ENCODE measurements around the gene ZCCHC3. TPM values are rescaled to one million over a fixed set of nuclear protein-coding genes. Genes with fewer than 3 reads are reported as not detected.

ZCCHC3 gene, protein sequence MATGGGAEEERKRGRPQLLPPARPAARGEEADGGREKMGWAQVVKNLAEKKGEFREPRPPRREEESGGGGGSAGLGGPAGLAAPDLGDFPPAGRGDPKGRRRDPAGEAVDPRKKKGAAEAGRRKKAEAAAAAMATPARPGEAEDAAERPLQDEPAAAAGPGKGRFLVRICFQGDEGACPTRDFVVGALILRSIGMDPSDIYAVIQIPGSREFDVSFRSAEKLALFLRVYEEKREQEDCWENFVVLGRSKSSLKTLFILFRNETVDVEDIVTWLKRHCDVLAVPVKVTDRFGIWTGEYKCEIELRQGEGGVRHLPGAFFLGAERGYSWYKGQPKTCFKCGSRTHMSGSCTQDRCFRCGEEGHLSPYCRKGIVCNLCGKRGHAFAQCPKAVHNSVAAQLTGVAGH
- total RNA-seq (2022; extraction: Qiagen RNA extraction): 17.9 to 21.8 TPM (median 19.6 TPM) in 5 replicates

DNA sequence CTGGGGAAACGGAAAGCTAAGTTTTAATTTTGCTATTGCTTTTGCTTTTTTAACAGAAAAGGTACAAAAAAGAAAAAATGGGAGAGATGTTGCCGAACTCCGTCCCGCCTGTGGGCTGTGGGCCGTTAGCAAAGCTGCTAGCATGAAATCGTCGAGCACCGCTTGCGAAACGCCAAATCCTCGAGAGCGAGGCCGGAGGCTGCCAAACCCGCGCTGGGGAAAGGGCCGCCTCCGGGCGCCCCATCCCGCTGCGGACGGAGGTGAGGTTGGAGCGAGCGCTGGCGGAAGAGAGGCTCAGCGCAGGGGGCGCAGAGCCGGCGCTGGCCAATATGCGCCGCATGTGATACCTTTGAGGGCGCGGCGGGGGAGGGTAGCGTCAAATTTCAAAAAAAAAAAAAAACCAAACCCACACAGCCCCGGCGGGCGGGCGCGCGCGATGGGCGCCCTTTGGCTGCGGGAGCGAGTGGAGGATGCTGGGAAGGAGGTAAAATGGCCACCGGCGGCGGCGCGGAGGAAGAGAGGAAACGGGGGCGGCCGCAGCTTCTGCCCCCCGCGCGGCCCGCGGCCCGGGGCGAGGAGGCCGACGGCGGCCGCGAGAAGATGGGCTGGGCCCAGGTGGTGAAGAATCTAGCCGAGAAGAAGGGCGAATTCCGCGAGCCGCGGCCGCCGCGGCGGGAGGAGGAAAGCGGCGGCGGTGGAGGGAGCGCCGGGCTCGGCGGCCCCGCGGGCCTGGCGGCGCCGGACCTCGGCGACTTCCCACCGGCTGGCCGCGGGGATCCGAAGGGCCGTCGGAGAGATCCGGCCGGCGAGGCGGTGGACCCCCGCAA is at the start of gene ZCCHC3:
Gene ZCCHC3, plus strand, starts transcription at position 473 of the 827 bp plus-strand sequence. Its CDS starts 17 bp downstream, at position 490.

DNA sequence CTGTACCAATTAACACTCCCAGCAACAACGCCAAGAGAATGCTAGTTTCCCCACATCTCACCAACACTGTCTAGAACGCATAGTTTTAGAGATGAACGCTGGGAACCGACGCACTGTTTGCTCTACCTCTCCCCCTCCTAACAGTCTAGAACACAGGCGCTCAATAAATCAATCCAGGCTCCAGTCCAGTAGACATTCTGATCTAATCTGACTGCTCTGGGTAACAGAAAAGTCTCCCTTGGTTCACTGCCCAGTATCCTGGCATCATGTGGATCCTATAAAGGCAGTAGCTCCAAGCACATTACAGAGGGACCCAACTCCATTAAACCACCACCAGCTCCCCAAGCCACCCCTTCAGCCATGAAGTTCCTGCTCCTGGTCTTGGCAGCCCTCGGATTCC is 40.0 kb upstream of the ZCCHC3 start, which contains the start of gene DEFB132:
Gene DEFB132, plus strand, starts transcription at position 306 of the 400 bp plus-strand sequence. Its CDS starts 55 bp downstream, at position 361.

DNA sequence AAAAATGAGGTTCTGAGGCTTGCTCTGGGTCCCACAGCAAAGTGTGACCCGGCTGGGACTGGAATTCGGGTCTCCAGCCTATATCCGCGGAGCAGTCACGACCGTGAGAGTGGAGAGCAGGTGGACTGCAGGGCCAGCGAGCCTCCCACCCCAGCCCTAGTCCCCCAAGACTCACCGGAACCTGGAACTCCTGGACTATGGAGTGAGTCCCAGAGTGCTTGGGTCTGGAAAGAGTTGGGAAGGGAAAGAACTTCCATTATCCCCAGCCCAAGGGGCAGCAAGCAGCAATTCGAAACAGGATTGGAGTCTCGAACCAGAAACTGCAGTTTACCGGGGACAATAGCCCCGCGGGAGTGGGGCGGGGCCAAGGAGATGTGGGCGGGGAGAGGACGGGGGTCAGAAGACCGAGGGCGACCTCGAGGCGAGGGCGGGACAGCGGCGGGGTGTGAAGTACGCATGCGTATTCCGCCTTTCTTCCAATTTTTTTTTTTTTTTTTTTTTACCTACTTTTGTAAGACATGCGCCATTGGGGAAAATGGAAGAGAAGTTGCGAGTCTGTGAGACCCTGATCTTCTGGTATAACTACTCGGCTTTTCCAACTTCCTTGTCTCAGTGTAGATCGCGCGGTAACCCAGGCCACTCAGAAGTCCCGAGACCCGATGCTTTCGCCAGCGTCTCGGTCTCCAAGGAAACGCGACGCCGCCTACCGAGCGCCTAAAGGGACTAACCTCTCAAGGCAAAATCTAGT is 7.1 kb upstream of the ZCCHC3 start, which contains the start of gene C20orf96:
Gene C20orf96, minus strand, starts transcription at position 667 of the 748 bp plus-strand sequence. Its CDS starts 140 bp downstream, at position 527.

DNA sequence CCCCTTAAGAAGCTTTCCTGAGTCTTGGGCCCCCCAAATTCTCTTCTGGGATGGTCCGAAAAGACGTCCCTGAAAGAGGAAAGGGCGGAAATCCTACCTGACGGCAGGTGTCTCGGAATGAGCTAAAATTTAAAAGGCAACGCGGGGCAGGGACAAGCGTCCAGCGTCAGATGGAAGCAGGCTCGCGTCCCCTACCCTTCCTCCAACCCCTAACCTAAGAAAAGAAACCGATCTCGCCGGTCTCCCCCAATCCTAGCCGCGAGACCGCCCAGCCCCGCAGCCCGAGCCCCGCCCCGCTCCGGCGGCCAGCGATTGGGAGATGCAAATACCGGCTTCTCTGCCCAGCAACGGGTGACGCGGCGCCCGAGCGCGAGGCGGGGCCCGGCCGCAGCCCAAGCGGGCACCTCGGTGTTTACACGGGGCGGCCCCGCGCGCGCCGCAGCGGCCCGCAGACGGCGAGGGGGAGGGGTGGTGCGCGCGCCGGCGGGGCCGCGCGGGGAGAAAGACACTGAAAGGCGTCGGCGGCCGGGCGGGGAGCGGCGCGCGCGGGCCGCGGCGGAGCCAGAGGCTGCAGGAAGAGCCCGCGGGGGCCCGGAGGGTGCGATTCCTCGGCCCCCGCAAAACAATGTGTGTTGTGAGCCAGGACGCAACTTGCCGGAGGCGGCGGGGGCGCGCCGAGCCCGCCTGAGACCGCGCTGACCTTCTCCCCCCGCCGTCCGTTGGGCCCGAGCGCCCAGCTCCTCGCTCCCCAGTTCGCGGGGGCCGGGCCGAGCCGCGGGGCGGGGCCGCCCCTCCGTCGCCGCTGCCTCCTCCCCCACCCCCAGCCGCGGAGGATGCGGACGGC is 27.9 kb downstream of the ZCCHC3 start, which contains the start of gene SOX12:
Gene SOX12, plus strand, starts transcription at position 508 of the 844 bp plus-strand sequence. CDS start 373 bp downstream, outside the sequence.

DNA sequence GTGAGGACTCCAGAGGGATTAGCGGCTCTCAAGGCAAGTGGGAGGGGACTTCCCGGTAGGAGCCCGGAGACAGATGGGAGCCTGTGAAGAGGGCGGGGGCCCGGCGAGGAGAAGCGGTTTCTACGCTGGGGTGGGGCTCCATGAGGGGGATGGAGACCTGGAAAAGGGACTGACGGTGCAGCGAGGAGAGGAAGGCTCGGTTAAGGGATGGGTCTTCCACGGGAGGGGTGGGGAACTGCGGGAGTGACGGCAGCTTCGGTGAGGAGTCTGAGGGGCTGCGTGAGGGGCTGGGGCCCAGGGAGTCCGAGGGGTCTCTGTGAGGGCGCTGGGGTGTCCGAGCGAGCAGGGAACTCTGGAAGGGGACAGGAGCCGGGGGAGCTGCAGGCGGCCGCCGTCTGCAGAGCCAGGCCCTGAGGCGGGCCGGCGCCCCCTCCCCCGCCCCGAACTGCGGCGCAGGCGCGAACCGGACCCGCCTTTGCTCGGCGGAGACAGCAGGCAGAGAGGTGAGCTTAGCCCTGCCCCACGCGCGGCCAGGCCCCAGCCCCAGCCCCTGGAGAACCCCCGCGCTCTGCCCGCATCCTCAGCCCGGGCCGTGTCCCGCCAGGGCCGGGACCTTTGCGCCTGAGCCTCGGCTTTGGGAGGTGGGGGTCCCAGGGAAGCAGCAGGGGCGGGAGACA is 49.4 kb downstream of the ZCCHC3 start, which contains the start of gene NRSN2:
Gene NRSN2, plus strand, starts transcription at position 472 of the 677 bp plus-strand sequence. CDS start 2,533 bp downstream, outside the sequence.

Other genes with a start within 250 kb of the ZCCHC3 start
- gene DEFB125, start 209.9 kb upstream of the ZCCHC3 start, total RNA-seq (2022; extraction: Qiagen RNA extraction): not detected in 5 replicates
- gene DEFB126, start 155.0 kb upstream of the ZCCHC3 start, total RNA-seq (2022; extraction: Qiagen RNA extraction): not detected in 5 replicates
- not detected in 5 replicates for gene DEFB127, start 140.1 kb upstream of the ZCCHC3 start, total RNA-seq (2022; extraction: Qiagen RNA extraction)
- not detected in 5 replicates for gene DEFB128, start 107.9 kb upstream of the ZCCHC3 start, total RNA-seq (2022; extraction: Qiagen RNA extraction)
- not detected in 5 replicates for gene DEFB129, start 70.3 kb upstream of the ZCCHC3 start, total RNA-seq (2022; extraction: Qiagen RNA extraction)
- gene DEFB132, start 39.8 kb upstream of the ZCCHC3 start, total RNA-seq (2022; extraction: Qiagen RNA extraction): not detected in 5 replicates
- gene C20orf96, start 6.8 kb upstream of the ZCCHC3 start, total RNA-seq (2022; extraction: Qiagen RNA extraction): 9.5 to 10.7 TPM (median 10.1 TPM) in 5 replicates
- 17.7 to 28.2 TPM (median 27.1 TPM) in 5 replicates for gene SOX12, start 28.0 kb downstream of the ZCCHC3 start, total RNA-seq (2022; extraction: Qiagen RNA extraction)
- gene NRSN2, start 49.5 kb downstream of the ZCCHC3 start, total RNA-seq (2022; extraction: Qiagen RNA extraction): 49.9 to 65.7 TPM (median 62.6 TPM) in 5 replicates
- 50.7 to 64.3 TPM (median 59.0 TPM) in 5 replicates for gene TRIB3, start 83.2 kb downstream of the ZCCHC3 start, total RNA-seq (2022; extraction: Qiagen RNA extraction)
- 100 to 145 TPM (median 133 TPM) in 5 replicates for gene RBCK1, start 110.7 kb downstream of the ZCCHC3 start, total RNA-seq (2022; extraction: Qiagen RNA extraction)
- 29.4 to 36.7 TPM (median 35.9 TPM) in 5 replicates for gene TBC1D20, start 165.0 kb downstream of the ZCCHC3 start, total RNA-seq (2022; extraction: Qiagen RNA extraction)
- gene CSNK2A1, start 246.2 kb downstream of the ZCCHC3 start, total RNA-seq (2022; extraction: Qiagen RNA extraction): 137 to 190 TPM (median 174 TPM) in 5 replicates